ENCODE results near the gene NCBP1.

The NCBP1 gene

GRCh38 chr9:97594381-97594921, 39.2 kb upstream of the NCBP1 start:
- TF ChIP-seq FOXP2 (optimal IDR thresholded peaks at IDR 0.05; ENCODE audit: borderline replicate concordance, extremely low read depth, extremely low read length, insufficient read depth) (no peak), SIN3A (IDR thresholded peaks at IDR 0.05; ENCODE audit: borderline replicate concordance, insufficient read depth, low read length) (no peak), POLR2AphosphoS5 (IDR thresholded peaks at IDR 0.05; ENCODE audit: low read depth, low read length) (no peak), REST (IDR thresholded peaks at IDR 0.05; ENCODE audit: insufficient read depth in 1 of 2, low read depth in 2 of 2, low read length in 2 of 2) (no peak), TAF1 (IDR thresholded peaks at IDR 0.05; ENCODE audit: borderline replicate concordance, insufficient read depth, low read length) (no peak)

GRCh38 chr9:97596906-97597305, 36.7 kb upstream of the NCBP1 start:
- TF ChIP-seq REST (IDR thresholded peaks at IDR 0.05; ENCODE audit: insufficient read depth in 1 of 2, low read depth in 2 of 2, low read length in 2 of 2) (no peak), POLR2AphosphoS5 (IDR thresholded peaks at IDR 0.05; ENCODE audit: low read depth, low read length) (no peak), TAF1 (IDR thresholded peaks at IDR 0.05; ENCODE audit: borderline replicate concordance, insufficient read depth, low read length) (no peak), FOXP2 (optimal IDR thresholded peaks at IDR 0.05; ENCODE audit: borderline replicate concordance, extremely low read depth, extremely low read length, insufficient read depth) (no peak), SIN3A (IDR thresholded peaks at IDR 0.05; ENCODE audit: borderline replicate concordance, insufficient read depth, low read length) (no peak)

GRCh38 chr9:97598461-97599288, 34.9 kb upstream of the NCBP1 start:
- TF ChIP-seq TAF1 (IDR thresholded peaks at IDR 0.05; ENCODE audit: borderline replicate concordance, insufficient read depth, low read length) (no peak), POLR2AphosphoS5 (IDR thresholded peaks at IDR 0.05; ENCODE audit: low read depth, low read length) (no peak), SIN3A (IDR thresholded peaks at IDR 0.05; ENCODE audit: borderline replicate concordance, insufficient read depth, low read length) (no peak), REST (IDR thresholded peaks at IDR 0.05; ENCODE audit: insufficient read depth in 1 of 2, low read depth in 2 of 2, low read length in 2 of 2) (no peak), FOXP2 (optimal IDR thresholded peaks at IDR 0.05; ENCODE audit: borderline replicate concordance, extremely low read depth, extremely low read length, insufficient read depth) (no peak)

GRCh38 chr9:97599314-97599846, 34.2 kb upstream of the NCBP1 start:
- TF ChIP-seq TAF1 (IDR thresholded peaks at IDR 0.05; ENCODE audit: borderline replicate concordance, insufficient read depth, low read length) (no peak), FOXP2 (optimal IDR thresholded peaks at IDR 0.05; ENCODE audit: borderline replicate concordance, extremely low read depth, extremely low read length, insufficient read depth) (no peak), POLR2AphosphoS5 (IDR thresholded peaks at IDR 0.05; ENCODE audit: low read depth, low read length) (no peak), REST (IDR thresholded peaks at IDR 0.05; ENCODE audit: insufficient read depth in 1 of 2, low read depth in 2 of 2, low read length in 2 of 2) (no peak), SIN3A (IDR thresholded peaks at IDR 0.05; ENCODE audit: borderline replicate concordance, insufficient read depth, low read length) (no peak)
